Esophagus squamous epithelium (tissue), 4 donors: ENCODE measurements around the gene DHFR2.

Source experiments
- CTCF ChIP-seq, 6 experiments: fragments of 450-650 bp in 4 of 6; fragments of 200-600 bp in 2 of 6; sonication (generic) in 2 of 6; IDR thresholded peaks; one replicate each; pipeline ENCODE4 v1.5.1; 2016 to 2019; ENCODE audit warnings: antibody characterized with exemption in 6 of 6, mild to moderate bottlenecking in 4 of 6, moderate library complexity in 4 of 6
- POLR2A ChIP-seq, 4 donors: fragments of 450-650 bp; IDR thresholded peaks; one replicate each; pipeline ENCODE4 v1.6.1; 2017; ENCODE audit warnings: antibody characterized with exemption in 4 of 4, mild to moderate bottlenecking in 4 of 4, moderate library complexity in 3 of 4

- TF ChIP-seq CTCF (IDR thresholded peaks at IDR 0.05), result no peak
- no peak for TF ChIP-seq POLR2A (IDR thresholded peaks at IDR 0.05)
Measured at GRCh38 chr3:94065819-94066480, 3.2 kb upstream of the DHFR2 start.
